Epithelial cell of proximal tubule (primary cell): ENCODE data around the gene LRRTM3. TPM values are rescaled to one million over a fixed set of nuclear protein-coding genes. Genes with fewer than 3 reads are reported as not detected.

Experiments used
- DNase-seq: peaks from one replicate; pipeline ENCODE4 v3.0.0-alpha.2; 2011; ENCODE audit warnings: low read depth
- H3K4me3 ChIP-seq: 2 replicates; pipeline ENCODE4 v1.5.1; 2011; ENCODE audit warnings: low read depth, mild to moderate bottlenecking, low read length
- CTCF ChIP-seq: conservative IDR thresholded peaks from 2 replicates; pipeline ENCODE4 v1.5.1; 2012; ENCODE audit warnings: low read depth, mild to moderate bottlenecking, low read length
- total RNA-seq: library from RNA; depleted of rRNA; stranded (reverse); fragments of >200 nt; gene quantifications from 2 replicates; pipeline ENCODE4 v1.2.3, GENCODE V29; 2015

LRRTM3 gene
- total RNA-seq, 1 donor from 2014 or later: 0.06 TPM

- DNase-seq: no peak
- no peak for TF ChIP-seq CTCF
- no peak overlapping the region for H3K4me3 ChIP-seq
Measured at GRCh38 chr10:66951896-66952295, 26.1 kb downstream of the LRRTM3 start.

GRCh38 chr10:66958466-66958865 lies 32.6 kb downstream of the LRRTM3 start:
- TF ChIP-seq CTCF: no peak

GRCh38 chr10:66964946-66965345 lies 39.1 kb downstream of the LRRTM3 start:
- no peak for DNase-seq
- no peak overlapping the region for H3K4me3 ChIP-seq
- no peak for TF ChIP-seq CTCF

More at GRCh38 chr10:66958466-66958865, 32.6 kb downstream of the LRRTM3 start:
- DNase-seq: no peak
- H3K4me3 ChIP-seq: no peak overlapping the region

DNA sequence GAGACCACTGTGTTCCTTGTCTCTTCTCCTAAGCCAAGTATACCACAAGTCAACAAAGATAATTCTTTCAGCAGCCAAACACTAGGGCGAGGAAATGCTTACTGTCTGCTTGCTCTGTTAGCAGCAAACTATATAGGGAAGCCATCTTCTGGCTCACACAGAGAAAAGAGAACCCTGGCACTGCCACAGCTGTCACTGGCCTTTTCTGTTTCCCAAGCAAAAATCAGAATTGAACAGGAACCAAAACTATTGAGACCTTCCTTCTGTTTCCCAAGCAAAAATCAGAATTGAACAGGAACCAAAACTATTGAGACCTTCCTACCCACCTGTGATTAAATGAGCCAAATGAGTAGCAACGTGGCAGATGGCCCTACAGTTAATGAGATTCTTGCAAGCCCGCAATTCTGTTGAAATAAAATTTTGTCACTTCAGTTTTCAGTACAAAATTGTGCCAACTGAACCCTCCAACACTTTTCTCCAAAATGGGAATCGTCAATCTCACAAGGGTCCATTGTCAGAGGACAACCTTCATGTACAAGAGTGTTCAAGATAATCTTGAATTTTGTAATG lies 54.5 kb downstream of the LRRTM3 start:
- H3K4me3 ChIP-seq: no peak overlapping the region
- no peak for DNase-seq
- no peak for TF ChIP-seq CTCF

DNA sequence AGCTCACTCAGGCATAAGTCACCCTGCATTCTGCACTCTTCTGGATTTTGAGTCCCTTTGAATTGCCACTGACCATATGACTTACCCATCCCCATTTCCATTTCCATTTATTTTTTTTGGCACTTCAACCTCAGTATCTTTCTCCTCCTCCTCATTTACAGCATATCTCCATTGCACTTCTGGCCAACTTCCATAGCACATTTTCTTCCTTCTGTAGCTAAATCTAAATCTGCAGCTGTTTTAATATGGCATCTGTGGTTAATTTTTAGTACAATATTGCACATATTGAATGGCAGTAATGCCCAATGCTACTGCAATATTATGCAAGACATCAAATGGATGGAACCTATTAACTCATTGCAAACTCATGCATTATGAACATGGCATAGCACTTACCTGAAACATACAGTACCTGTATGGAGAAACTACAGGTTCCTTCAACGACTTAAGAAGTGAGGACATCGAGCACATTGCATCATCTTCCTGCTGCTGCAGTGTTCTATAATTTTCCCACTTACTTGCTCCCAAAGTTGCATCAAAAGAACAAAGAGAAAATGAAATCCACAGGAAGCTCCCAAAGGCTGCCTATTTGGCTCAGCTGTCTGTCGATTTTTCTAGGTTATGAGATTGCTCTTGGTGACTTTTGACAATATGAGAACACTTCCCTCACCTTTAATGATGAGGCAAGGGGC lies 55.7 kb downstream of the LRRTM3 start:
- no peak for DNase-seq
- TF ChIP-seq CTCF: no peak
- no peak overlapping the region for H3K4me3 ChIP-seq

GRCh38 chr10:66982053-66982420 lies 56.2 kb downstream of the LRRTM3 start:
- no peak for DNase-seq
- H3K4me3 ChIP-seq: no peak overlapping the region
- TF ChIP-seq CTCF: no peak
